ENCODE results near the gene CORIN. TPM values are rescaled to one million over a fixed set of nuclear protein-coding genes. Genes with fewer than 3 reads are reported as not detected.

CORIN gene
- total and polyA plus RNA-seq, 9 donors = 0.20 to 7.9 (median 0.80) TPM; not detected in 1

Small RNAs within 50 kb of the gene (microRNA-seq; reads per million reads assigned to microRNA genes)
- 0 reads per million in 3 donors for gene MIR8053

Small RNAs within 50 kb of the gene (small RNA-seq; reads per million reads assigned to genes)
- not detected for gene MIR8053

Other genes starting within 250 kb of the CORIN start
- 10 to 100 TPM; 10.6 to 15.7 (median 14.5) TPM for gene NFXL1, start 76.5 kb upstream of the CORIN start, total RNA-seq
- 1 to 10 TPM; 5.8 to 7.0 TPM for gene NFXL1, start 76.5 kb upstream of the CORIN start, polyA plus RNA-seq
- gene CNGA1, start 178.6 kb upstream of the CORIN start, total RNA-seq = 1 to 10 TPM in 1 of 7 donors, under 1 TPM in 2, not detected in 4; 0.10 to 1.0 (median 0.11) TPM
- gene CNGA1, start 178.6 kb upstream of the CORIN start, polyA plus RNA-seq = under 1 TPM; 0.02 to 0.25 TPM
- 1 to 10 TPM in 2 of 7 donors, under 1 TPM in 3, not detected in 2; 0.05 to 1.8 (median 0.74) TPM for gene NIPAL1, start 178.7 kb upstream of the CORIN start, total RNA-seq
- gene NIPAL1, start 178.7 kb upstream of the CORIN start, polyA plus RNA-seq = under 1 TPM; 0.15 TPM